LNCAP (cell line): ENCODE data around the gene EXOC3L4.

Experiments used
- CTCF ChIP-seq: fragments of 450-650 bp; IDR thresholded peaks from 2 replicates; pipeline ENCODE4 v1.5.1; 2017; ENCODE audit warnings: mild to moderate bottlenecking

Gene EXOC3L4

GRCh38 chr14:103137689-103138300 lies 43.3 kb downstream of the EXOC3L4 start:
- TF ChIP-seq CTCF, result no peak

- no peak for TF ChIP-seq CTCF
Measured at GRCh38 chr14:103138301-103139131, 44.0 kb downstream of the EXOC3L4 start.

GRCh38 chr14:103139132-103140025 lies 44.9 kb downstream of the EXOC3L4 start:
- no peak for TF ChIP-seq CTCF

DNA sequence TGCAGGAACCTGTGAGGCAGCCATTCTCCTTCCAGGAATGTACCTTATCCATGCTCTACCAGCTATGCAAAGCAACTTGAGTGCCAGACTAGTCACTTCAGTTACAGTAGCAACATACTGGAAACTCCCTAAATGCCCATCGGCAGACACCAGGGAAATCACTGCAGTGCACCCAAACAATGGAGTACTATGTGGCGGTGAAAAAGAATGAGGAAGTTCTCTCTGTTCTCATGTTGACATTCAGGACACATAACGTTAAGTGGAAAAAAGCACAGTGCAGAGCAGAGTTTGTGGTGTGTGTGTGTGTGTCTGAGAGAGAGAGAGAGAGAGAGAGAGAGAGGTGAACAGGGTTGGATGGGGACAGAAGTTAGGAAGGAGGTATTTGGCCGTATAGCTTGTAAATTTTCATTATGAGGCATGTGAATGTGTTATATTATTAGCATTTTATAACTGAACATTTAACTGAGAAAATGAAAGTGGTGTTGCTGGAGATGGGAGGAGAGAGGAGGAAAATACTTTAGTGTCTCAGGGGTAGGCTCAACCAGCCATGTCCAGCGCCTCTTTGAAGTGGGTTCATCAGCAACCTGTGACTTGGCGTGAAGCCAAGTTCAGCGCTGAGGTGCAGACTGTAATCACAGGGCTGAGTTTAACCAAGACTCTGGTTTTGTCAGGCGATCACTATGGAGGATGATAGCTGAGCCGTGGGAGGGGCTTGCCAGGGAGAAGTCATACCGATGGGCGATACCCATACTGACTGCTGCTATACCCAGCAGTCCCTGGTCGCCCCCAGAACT lies 46.0 kb downstream of the EXOC3L4 start:
- no peak for TF ChIP-seq CTCF

DNA sequence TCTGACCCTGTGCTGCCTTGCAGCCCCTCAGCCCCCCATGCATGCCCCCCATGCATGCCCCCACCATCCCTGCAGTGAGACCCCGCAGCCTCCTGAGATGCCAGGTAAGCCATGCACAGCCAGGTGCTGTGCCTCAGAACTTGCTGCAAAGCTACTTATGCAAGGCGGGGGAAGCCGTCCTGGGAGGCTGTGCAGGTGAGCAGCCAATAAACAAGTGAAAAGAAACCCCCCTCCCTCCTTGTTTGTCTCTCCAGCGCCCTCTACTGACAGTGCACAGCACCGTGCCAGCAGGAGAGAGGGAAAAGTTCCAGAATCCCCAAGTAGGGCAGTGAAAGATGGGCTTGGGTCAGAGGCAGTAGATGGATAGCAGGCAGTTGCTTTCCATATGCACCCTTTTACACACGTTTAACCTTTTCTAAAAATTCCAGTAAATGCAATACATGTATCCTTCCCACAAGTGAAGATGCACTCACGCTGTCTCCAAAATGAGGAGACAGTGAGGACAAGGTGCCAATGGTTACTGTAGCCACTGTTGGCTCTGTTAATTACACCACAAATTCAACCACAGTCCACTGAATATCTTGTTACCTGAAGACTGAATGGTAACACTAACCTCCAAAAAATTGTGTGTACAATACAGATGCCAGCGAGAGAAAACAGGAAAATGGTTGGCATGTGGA lies 46.7 kb downstream of the EXOC3L4 start:
- TF ChIP-seq CTCF, result peak; percentile 59

- TF ChIP-seq CTCF, result no peak
Measured at GRCh38 chr14:103142026-103142425, 47.5 kb downstream of the EXOC3L4 start.
